DMS114 treated with DMSO at 0.1 percent for 48 hours (cell line): ENCODE data around the gene XRCC5.
"Not testable (repeated sequence)": the region's sequence is repeated elsewhere in the genome, so short reads cannot be mapped to it uniquely, and the experiment has no call there.

Experiments used
- DNase-seq: peaks from one replicate; lab custom pipeline; 2025; ENCODE audit not compliant: unreplicated experiment; lab: John Stamatoyannopoulos, UW

XRCC5 gene

GRCh38 chr2:216108967-216109921 lies at the start of gene XRCC5:
Gene XRCC5, plus strand, starts transcription at chr2:216109348. Its CDS starts 89 bp downstream, at chr2:216109437.
- peak; percentile 89 for DNase-seq

- DNase-seq: no peak
Measured at GRCh38 chr2:216064014-216064630, 45.0 kb upstream of the XRCC5 start.

- no peak for DNase-seq
Measured at GRCh38 chr2:216064665-216065064, 44.5 kb upstream of the XRCC5 start.

- DNase-seq: no peak
Measured at GRCh38 chr2:216066230-216066629, 42.9 kb upstream of the XRCC5 start.

- DNase-seq: no peak
Measured at GRCh38 chr2:216069028-216069427, 40.1 kb upstream of the XRCC5 start.

GRCh38 chr2:216070195-216070594 lies 39.0 kb upstream of the XRCC5 start:
- DNase-seq: no peak

GRCh38 chr2:216071111-216071851 lies 37.9 kb upstream of the XRCC5 start:
- no peak for DNase-seq

GRCh38 chr2:216072473-216072872 lies 36.7 kb upstream of the XRCC5 start:
- DNase-seq: no peak

GRCh38 chr2:216073773-216074172 lies 35.4 kb upstream of the XRCC5 start:
- DNase-seq: no peak

GRCh38 chr2:216074380-216074779 lies 34.8 kb upstream of the XRCC5 start:
- DNase-seq: no peak

GRCh38 chr2:216074794-216075193 lies 34.4 kb upstream of the XRCC5 start:
- no peak for DNase-seq

- DNase-seq: no peak
Measured at GRCh38 chr2:216075510-216076485, 33.4 kb upstream of the XRCC5 start.

- DNase-seq: no peak
Measured at GRCh38 chr2:216078776-216079175, 30.4 kb upstream of the XRCC5 start.

- DNase-seq: not testable (repeated sequence)
Measured at GRCh38 chr2:216080048-216080447, 29.1 kb upstream of the XRCC5 start.

GRCh38 chr2:216081012-216081411 lies 28.1 kb upstream of the XRCC5 start:
- no peak for DNase-seq

- peak; percentile 36 for DNase-seq
Measured at GRCh38 chr2:216081487-216082116, 27.5 kb upstream of the XRCC5 start, which contains the start of the genes PECR and TMEM169. Gene PECR, minus strand, starts transcription at chr2:216081809. Its CDS starts 68 bp downstream, at chr2:216081741. Gene TMEM169, plus strand, starts transcription at chr2:216081919. Its CDS starts 14,045 bp downstream, at chr2:216095964.

GRCh38 chr2:216082117-216082711 lies 26.9 kb upstream of the XRCC5 start:
- DNase-seq: no peak

GRCh38 chr2:216082805-216083204 lies 26.3 kb upstream of the XRCC5 start:
- DNase-seq: no peak
